Measurements from ENCODE around the gene MRC2.

MRC2 gene

GRCh38 chr17:62702746-62703260 lies 75.3 kb downstream of the MRC2 start:
- DNase-seq (ENCODE audit: low read depth, low spot score) = no peak

GRCh38 chr17:62703261-62703775 lies 75.8 kb downstream of the MRC2 start:
- DNase-seq (ENCODE audit: low read depth, low spot score) = no peak

- DNase-seq (ENCODE audit: low read depth, low spot score) = no peak
These were observed 76.4 kb downstream of the MRC2 start for GRCh38 chr17:62703776-62704380.

- DNase-seq (ENCODE audit: low read depth, low spot score) = no peak
These were observed 77.0 kb downstream of the MRC2 start for GRCh38 chr17:62704381-62704971.

GRCh38 chr17:62705156-62705777 lies 77.8 kb downstream of the MRC2 start:
- DNase-seq (ENCODE audit: low read depth, low spot score) = no peak

GRCh38 chr17:62705778-62706597 lies 78.5 kb downstream of the MRC2 start:
- DNase-seq (ENCODE audit: low read depth, low spot score) = no peak

GRCh38 chr17:62706598-62707424 lies 79.3 kb downstream of the MRC2 start:
- DNase-seq (ENCODE audit: low read depth, low spot score) = no peak

- no peak for DNase-seq (ENCODE audit: low read depth, low spot score)
These were observed 79.9 kb downstream of the MRC2 start for GRCh38 chr17:62707425-62707739.

- no peak for DNase-seq (ENCODE audit: low read depth, low spot score)
These were observed 81.1 kb downstream of the MRC2 start for GRCh38 chr17:62708587-62708986.

GRCh38 chr17:62712171-62712581 lies 84.7 kb downstream of the MRC2 start:
- DNase-seq (ENCODE audit: low read depth, low spot score) = no peak

GRCh38 chr17:62713086-62713881 lies 85.8 kb downstream of the MRC2 start:
- no peak for DNase-seq (ENCODE audit: low read depth, low spot score)

- DNase-seq (ENCODE audit: low read depth, low spot score) = no peak
These were observed 86.7 kb downstream of the MRC2 start for GRCh38 chr17:62714016-62714777.

- DNase-seq (ENCODE audit: low read depth, low spot score) = no peak
These were observed 88.5 kb downstream of the MRC2 start for GRCh38 chr17:62715882-62716390.

GRCh38 chr17:62716834-62717588 lies 89.5 kb downstream of the MRC2 start:
- DNase-seq (ENCODE audit: low read depth, low spot score) = no peak

GRCh38 chr17:62717589-62717855 lies 90.1 kb downstream of the MRC2 start:
- DNase-seq (ENCODE audit: low read depth, low spot score) = no peak

- no peak for DNase-seq (ENCODE audit: low read depth, low spot score)
These were observed 90.4 kb downstream of the MRC2 start for GRCh38 chr17:62717889-62718288.

GRCh38 chr17:62718429-62718828 lies 91.0 kb downstream of the MRC2 start:
- no peak for DNase-seq (ENCODE audit: low read depth, low spot score)

GRCh38 chr17:62719586-62719985 lies 92.1 kb downstream of the MRC2 start:
- DNase-seq (ENCODE audit: low read depth, low spot score) = no peak

Data from brain pericyte (primary cell).